Measurements from ENCODE around the gene KRTAP1-4.
"Not testable (repeated sequence)": the region's sequence is repeated elsewhere in the genome, so short reads cannot be mapped to it uniquely, and the experiment has no call there.

Gene KRTAP1-4

GRCh38 chr17:41029633-41030245 is at the start of gene KRTAP1-4:
KRTAP1-4 (minus strand) TSS chr17:41030195; CDS start chr17:41030078, 117 bp downstream.
- DNase-seq (ENCODE audit: low read depth in 2 of 2, low spot score in 1 of 2) = no peak

- no peak for DNase-seq (ENCODE audit: low read depth in 2 of 2, low spot score in 1 of 2)
These were observed 46.8 kb upstream of the KRTAP1-4 start for GRCh38 chr17:41076788-41077187.

GRCh38 chr17:41073676-41074075 is 43.7 kb upstream of the KRTAP1-4 start:
- no peak for DNase-seq (ENCODE audit: low read depth in 2 of 2, low spot score in 1 of 2)

GRCh38 chr17:41071606-41072360 is 41.8 kb upstream of the KRTAP1-4 start:
- DNase-seq (ENCODE audit: low read depth in 2 of 2, low spot score in 1 of 2) = no peak

- DNase-seq (ENCODE audit: low read depth in 2 of 2, low spot score in 1 of 2) = no peak
These were observed 39.0 kb upstream of the KRTAP1-4 start for GRCh38 chr17:41069031-41069430.

- DNase-seq (ENCODE audit: low read depth in 2 of 2, low spot score in 1 of 2) = no peak
These were observed 37.3 kb upstream of the KRTAP1-4 start for GRCh38 chr17:41067281-41067680.

GRCh38 chr17:41065829-41066624 is 36.0 kb upstream of the KRTAP1-4 start, which contains the start of gene KRTAP2-4:
KRTAP2-4 (minus strand) TSS chr17:41065879; CDS start chr17:41065845, 34 bp downstream.
- no peak for DNase-seq (ENCODE audit: low read depth in 2 of 2, low spot score in 1 of 2)

- DNase-seq (ENCODE audit: low read depth in 2 of 2, low spot score in 1 of 2) = not testable (repeated sequence)
These were observed 35.2 kb upstream of the KRTAP1-4 start for GRCh38 chr17:41065016-41065689.

GRCh38 chr17:41064301-41064700 is 34.3 kb upstream of the KRTAP1-4 start:
- DNase-seq (ENCODE audit: low read depth in 2 of 2, low spot score in 1 of 2) = no peak

- no peak for DNase-seq (ENCODE audit: low read depth in 2 of 2, low spot score in 1 of 2)
These were observed 33.5 kb upstream of the KRTAP1-4 start for GRCh38 chr17:41063449-41063848.

- DNase-seq (ENCODE audit: low read depth in 2 of 2, low spot score in 1 of 2) = no peak
These were observed 32.0 kb upstream of the KRTAP1-4 start for GRCh38 chr17:41061964-41062363.

- DNase-seq (ENCODE audit: low read depth in 2 of 2, low spot score in 1 of 2) = no peak
These were observed 30.1 kb upstream of the KRTAP1-4 start, which contains the start of gene KRTAP2-3 for GRCh38 chr17:41060052-41060604. KRTAP2-3 (minus strand) TSS chr17:41060114; CDS start chr17:41060050, 64 bp downstream.

GRCh38 chr17:41059276-41060051 is 29.5 kb upstream of the KRTAP1-4 start:
- DNase-seq (ENCODE audit: low read depth in 2 of 2, low spot score in 1 of 2) = not testable (repeated sequence)

GRCh38 chr17:41058741-41059140 is 28.7 kb upstream of the KRTAP1-4 start:
- DNase-seq (ENCODE audit: low read depth in 2 of 2, low spot score in 1 of 2) = no peak

GRCh38 chr17:41057547-41057946 is 27.6 kb upstream of the KRTAP1-4 start:
- no peak for DNase-seq (ENCODE audit: low read depth in 2 of 2, low spot score in 1 of 2)

- DNase-seq (ENCODE audit: low read depth in 2 of 2, low spot score in 1 of 2) = not testable (repeated sequence)
These were observed 25.1 kb upstream of the KRTAP1-4 start, which contains the start of gene KRTAP2-2 for GRCh38 chr17:41055130-41055529. KRTAP2-2 (minus strand) TSS chr17:41055230; CDS start chr17:41055211, 19 bp downstream.

GRCh38 chr17:41054556-41054955 is 24.6 kb upstream of the KRTAP1-4 start:
- DNase-seq (ENCODE audit: low read depth in 2 of 2, low spot score in 1 of 2) = not testable (repeated sequence)

GRCh38 chr17:41054025-41054424 is 24.0 kb upstream of the KRTAP1-4 start:
- DNase-seq (ENCODE audit: low read depth in 2 of 2, low spot score in 1 of 2) = no peak

- no peak for DNase-seq (ENCODE audit: low read depth in 2 of 2, low spot score in 1 of 2)
These were observed 22.6 kb upstream of the KRTAP1-4 start for GRCh38 chr17:41052566-41052965.

GRCh38 chr17:41049110-41049509 is 19.1 kb upstream of the KRTAP1-4 start:
- no peak for DNase-seq (ENCODE audit: low read depth in 2 of 2, low spot score in 1 of 2)

All from stimulated activated CD8-positive, alpha-beta memory T cell treated with anti-CD3 and anti-CD28 coated beads, Interleukin-4, amount 100 ng/mL, for 4 hours (primary cell).